HG03159 (cell line): ENCODE results near the gene TBL1Y.
"Not testable (repeated sequence)": the region's sequence is repeated elsewhere in the genome, so short reads cannot be mapped to it uniquely, and the experiment has no call there.

Source experiments
- ATAC-seq: cut with Tn5 transposase; IDR thresholded peaks from one replicate; pipeline ENCODE4 v1.9.1; 2021; ENCODE audit warnings: mild to moderate bottlenecking, moderate library complexity; ENCODE audit not compliant: unreplicated experiment

TBL1Y gene

GRCh38 chrY:6910372-6911252, at the start of gene TBL1Y:
TSS of gene TBL1Y (plus strand) at chrY:6910697. CDS start at chrY:7025085, 114,388 bp downstream.
- no peak for ATAC-seq

DNA sequence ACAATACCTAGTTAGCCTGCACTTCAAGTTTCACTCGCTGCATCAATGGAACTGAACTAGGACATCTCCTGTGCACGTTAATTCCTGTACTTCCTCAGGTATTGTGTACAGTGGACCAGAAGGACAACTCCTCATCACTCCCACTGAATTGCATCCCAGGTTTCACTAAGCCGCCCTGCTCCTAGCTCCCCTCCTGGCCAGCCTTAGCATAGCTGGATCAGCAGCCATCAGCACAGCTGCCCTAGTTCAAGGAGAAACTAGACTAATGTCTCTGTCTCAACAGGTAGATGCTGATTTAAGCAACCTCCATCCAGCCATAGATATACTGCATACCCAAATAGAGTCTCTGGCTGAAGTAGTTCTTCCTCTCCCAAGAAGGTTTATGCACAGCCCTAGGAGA, 16.0 kb upstream of the TBL1Y start:
- ATAC-seq = no peak

GRCh38 chrY:6895236-6895635, 15.3 kb upstream of the TBL1Y start:
- no peak for ATAC-seq

DNA sequence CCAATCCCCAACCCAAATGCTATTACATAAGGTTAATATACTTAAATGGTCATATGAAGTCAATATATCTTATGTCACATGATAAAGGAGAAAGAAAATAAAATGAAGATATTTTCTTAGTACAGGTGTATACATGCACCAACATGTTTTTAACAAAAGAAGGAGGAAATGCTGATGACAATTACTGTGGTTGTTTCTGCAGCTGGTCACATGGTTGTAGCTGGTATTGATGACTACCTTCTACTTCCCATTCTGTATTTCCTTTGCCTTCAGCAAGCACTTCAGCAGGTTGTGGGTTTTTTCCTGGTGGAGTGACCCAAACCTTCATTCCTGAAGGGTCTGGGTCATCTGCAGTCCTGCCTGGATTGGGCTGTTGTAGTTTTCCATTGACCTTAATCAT, 8.4 kb upstream of the TBL1Y start:
- not testable (repeated sequence) for ATAC-seq

GRCh38 chrY:6907591-6907990, 2.9 kb upstream of the TBL1Y start:
- ATAC-seq = no peak

GRCh38 chrY:6908021-6908420, 2.5 kb upstream of the TBL1Y start:
- ATAC-seq = not testable (repeated sequence)

DNA sequence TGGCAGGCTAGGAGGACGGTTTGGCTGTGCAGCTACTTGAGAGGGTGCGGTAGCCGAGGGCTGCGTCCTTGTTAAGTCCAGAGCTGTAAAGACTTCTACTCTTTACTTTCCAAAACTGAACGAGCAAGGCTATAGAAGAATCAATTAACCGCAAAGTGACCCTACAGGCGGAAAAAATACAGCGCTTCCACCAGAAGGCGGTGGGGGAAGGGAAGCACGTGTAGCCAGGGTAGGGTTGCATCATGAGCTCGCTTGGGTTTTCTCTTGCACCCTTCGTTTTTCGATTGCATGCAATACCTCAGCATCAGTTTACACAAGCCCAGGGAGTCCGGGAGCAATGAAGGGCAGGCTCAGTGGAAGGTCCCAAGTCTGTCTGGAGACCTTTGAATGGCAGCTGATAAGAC, 1.4 kb upstream of the TBL1Y start:
- no peak for ATAC-seq

DNA sequence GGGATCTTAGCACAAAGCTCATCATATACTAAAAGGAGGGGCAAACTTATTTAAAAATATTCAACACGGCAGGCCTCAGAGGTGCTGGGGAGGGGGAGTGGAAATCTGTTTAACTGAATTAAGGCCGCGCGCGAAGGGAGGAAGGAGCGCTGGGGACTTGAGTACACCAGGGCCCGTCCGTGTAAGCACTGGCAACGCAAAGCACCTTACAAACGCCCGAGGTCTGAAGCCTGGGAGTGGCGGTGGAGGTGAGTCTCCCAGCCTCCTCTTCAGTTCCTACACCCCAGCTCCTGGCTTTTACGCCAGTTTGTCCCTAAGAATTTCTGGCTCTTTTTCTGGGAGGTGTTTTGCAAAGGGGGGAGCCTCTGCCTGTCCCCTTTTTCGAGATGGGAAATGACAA, 641 bp upstream of the TBL1Y start:
- ATAC-seq = no peak

DNA sequence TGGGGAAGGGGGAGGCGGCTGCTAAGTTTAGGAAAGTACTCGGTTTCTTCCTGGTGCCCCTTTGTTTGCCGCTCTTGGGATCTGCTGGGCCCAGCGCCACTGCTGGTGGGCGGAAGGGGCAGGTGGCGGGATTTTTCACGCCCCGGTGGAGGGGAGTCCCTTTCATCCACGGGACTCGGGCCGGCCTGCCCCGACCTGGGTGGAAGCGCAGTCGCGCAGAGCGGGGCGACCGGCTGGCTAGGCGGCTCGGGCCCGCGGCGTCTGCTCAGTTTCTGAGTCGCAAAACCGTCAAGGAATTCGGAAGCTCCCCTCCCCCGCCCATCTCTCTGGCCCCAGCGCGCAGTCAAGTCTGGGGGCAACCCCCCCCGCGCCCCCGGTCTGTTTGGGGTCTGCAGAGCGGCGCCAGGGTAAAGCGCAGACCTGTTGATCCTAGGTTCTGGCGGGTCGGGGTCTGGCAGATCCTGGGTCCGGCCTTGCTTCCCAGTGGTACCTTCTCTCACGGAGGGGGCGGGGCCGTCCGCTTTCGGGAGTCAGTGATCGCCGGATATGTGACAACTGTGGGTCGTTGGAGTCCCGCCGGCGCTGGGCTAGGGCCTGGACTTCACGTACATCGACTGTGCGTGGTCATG, 870 bp downstream of the TBL1Y start, which contains the start of gene AMELY:
Gene AMELY (minus strand): TSS at position 500 of the 629 bp plus-strand sequence. CDS start 39,144 bp downstream, outside the sequence.
- no peak for ATAC-seq

DNA sequence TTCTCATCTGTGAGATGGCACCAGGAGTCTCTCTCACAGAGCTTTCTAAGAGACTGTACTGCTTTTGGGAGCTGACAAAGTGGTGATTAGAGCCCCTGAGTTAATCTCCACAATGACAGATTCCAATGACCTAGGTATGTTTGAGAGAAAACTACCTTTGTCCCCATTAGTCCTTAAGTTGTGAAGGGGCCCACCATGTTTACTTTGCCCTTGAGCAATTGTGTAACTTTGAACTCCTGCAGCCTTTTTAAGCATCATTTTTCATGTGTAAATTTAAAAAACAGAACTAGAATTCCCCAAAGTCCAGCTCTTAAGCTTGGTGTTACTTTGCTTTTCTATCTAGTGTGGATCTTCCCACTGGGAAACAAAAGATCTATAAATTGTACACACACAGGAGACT, 2.9 kb downstream of the TBL1Y start:
- no peak for ATAC-seq

DNA sequence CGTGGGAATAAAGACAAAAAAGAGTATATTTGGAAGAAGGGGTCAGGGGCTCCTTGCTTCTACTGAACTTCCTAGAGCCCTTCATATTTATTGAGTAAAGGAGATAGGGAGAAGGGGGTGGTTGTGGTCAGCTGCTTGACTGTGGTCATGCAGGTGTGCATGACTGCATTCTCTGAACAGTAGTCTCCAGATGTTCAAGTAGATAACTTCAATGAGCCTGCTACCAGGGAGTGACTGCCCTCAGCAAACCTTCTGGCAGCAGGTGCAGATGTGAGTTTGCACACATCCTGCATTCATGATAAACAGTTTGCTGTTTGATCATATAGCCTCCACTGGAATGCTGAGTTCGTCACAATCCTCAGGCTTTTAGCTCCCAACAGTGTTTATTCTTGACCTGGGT, 10.6 kb downstream of the TBL1Y start:
- ATAC-seq = no peak

GRCh38 chrY:6928265-6928664, 17.8 kb downstream of the TBL1Y start:
- ATAC-seq = no peak

DNA sequence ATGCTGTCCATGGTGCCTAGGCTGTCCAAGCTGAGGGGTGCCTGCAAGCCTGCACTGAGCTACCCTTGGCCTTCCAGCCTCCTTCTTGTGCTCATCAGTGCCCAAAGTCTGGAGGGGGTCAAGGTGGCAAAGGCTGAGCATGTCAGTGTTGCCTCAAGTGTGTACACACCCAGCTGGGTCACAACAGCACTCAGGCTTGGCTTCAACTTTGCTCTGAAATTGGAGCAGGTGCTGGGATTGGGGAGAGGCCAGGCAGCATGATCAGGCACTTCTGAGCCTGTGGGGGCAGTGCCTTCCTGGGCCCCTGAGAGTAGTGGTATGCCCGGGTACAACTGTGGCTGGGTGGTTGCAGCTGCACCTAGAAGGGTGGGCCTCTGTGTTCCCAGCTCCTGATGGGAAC, 18.7 kb downstream of the TBL1Y start:
- no peak for ATAC-seq

DNA sequence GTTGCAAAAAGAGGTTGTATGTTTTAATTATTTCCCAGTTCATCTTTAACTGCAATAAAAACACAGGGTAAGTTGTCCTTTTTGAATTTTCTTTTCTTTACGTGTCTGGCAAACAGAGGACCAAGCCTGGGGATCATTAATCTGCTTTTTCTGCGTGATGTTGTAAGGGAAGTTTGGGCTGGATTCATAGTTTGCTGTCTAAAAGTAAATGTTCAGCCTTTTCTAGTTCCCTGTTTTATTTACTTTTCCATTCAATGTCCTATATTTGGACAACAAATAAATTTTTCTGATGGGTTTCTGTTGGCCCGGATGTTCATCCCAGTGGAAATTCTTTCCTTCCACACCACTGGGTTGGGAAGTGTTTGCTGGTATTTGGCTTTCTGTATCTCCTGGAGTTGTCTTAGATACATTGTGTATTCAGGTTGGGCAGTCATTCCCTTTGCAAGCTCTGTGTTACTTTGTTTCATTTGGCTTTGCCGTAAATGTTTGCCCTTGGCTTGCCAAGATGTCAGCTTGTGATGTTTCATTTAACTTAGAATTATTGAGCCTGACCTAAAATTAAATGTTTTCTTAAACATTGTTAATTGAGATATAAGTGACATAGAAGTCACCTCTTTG, 21.4 kb downstream of the TBL1Y start:
- no peak for ATAC-seq

DNA sequence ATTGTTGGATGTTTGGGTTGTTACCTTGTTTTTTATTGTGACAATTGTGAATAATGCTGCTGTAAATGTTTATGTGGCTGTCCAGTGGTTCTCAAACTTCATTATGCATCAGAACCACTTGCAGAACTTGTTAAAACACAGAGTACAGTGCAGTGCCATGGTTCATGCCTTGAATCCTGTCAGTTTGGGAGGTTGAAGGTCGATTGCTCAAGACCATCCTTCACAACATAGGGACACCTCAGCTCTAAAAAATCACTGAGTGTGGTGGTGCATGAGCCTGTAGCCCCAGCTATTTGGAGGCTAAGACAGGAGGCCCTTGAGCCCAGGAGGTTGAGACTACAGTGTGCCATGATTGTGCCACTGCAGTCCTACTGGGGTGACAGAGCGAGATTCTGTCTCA, 25.0 kb downstream of the TBL1Y start:
- no peak for ATAC-seq

DNA sequence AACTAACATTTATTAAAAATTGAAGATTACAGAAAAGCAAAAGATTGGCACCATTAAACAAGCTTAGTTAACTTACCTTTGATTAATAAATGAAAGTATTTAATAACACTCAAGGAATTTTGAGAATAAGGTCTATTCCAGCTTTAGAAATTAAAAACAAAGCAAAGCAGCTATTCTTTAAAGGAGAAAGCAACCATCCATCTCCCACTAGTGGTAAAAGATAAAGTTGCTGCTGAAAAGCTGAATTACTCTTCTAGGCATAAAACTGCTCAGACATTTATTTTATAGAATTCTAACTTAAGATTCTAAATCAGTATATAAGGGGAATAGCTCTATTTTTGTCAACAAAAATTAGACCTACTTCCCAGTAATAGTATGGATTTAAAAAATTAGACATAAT, 37.2 kb downstream of the TBL1Y start:
- no peak for ATAC-seq

- no peak for ATAC-seq
Measured at GRCh38 chrY:6948378-6948777, 37.9 kb downstream of the TBL1Y start.

DNA sequence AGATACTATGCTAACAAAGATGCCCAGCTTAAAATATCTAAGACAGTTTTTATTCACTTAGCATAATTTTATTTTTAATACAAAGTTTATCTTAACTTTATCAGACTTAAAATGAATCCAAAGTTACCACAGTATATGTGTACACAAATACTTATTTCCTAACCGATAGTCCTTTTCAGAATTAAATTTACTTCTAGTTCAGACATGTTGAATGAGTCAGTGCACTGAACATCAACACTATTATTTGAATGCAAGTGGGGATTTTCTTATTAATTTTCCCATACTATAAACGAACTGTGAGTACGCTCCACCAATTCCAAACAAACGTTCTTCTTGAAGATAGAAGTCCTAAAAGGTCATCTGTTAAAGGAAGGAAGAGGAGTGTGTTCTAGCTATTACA, 39.5 kb downstream of the TBL1Y start:
- ATAC-seq = no peak

GRCh38 chrY:6964732-6965131, 54.2 kb downstream of the TBL1Y start:
- ATAC-seq = no peak

GRCh38 chrY:6966521-6966920, 56.0 kb downstream of the TBL1Y start:
- ATAC-seq = no peak

DNA sequence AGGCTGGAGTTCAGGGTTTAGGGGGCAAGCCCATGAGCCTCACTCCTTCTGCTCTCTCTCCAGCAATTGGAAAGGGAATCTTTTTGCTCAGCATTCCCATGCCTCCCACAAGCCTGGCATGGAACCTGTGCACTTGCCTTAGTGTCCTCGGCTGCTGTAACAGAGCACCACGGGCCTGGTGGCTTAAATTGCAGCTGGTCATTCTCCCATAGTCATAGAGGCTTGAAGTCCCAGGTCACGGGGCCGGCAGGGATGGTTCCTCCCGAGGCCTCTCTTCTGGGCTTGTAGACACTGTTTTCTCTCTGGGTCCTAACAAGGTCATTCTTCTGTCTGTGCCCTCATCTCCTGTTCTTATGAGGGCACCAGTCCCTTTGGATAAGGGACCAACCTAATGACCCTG, 57.2 kb downstream of the TBL1Y start:
- no peak for ATAC-seq

- ATAC-seq = no peak
Measured at GRCh38 chrY:6968191-6968590, 57.7 kb downstream of the TBL1Y start.
